HuH-7.5 (cell line): ENCODE data around the gene TTYH1.
A peak's percentile ranks its signal among the peaks of the same experiment; 100 is the strongest.
"Not testable (repeated sequence)": the region's sequence is repeated elsewhere in the genome, so short reads cannot be mapped to it uniquely, and the experiment has no call there.

ENCODE experiments used
- DNase-seq: peaks from one replicate; pipeline ENCODE4 v3.0.0; 2011; ENCODE audit warnings: low spot score

TTYH1 gene

GRCh38 chr19:54461210-54461609 lies 45.9 kb downstream of the TTYH1 start:
- DNase-seq = no peak

GRCh38 chr19:54461613-54462012 lies 46.3 kb downstream of the TTYH1 start:
- no peak for DNase-seq

GRCh38 chr19:54462047-54462654 lies 46.9 kb downstream of the TTYH1 start:
- no peak for DNase-seq

- no peak for DNase-seq
Observed at GRCh38 chr19:54462655-54463530, 47.6 kb downstream of the TTYH1 start.

GRCh38 chr19:54463531-54464043 lies 48.3 kb downstream of the TTYH1 start, which contains the start of gene LENG9:
TSS of gene LENG9 (minus strand) at chr19:54463778. CDS start at chr19:54463526, 252 bp downstream.
- DNase-seq = no peak

- peak; percentile 88 for DNase-seq
Observed at GRCh38 chr19:54464044-54464629, 48.9 kb downstream of the TTYH1 start.

- peak; percentile 98 for DNase-seq
Observed at GRCh38 chr19:54464630-54465425, 49.6 kb downstream of the TTYH1 start.

GRCh38 chr19:54465426-54466109 lies 50.3 kb downstream of the TTYH1 start:
- no peak for DNase-seq

GRCh38 chr19:54466110-54466480 lies 50.8 kb downstream of the TTYH1 start:
- DNase-seq = not testable (repeated sequence)

GRCh38 chr19:54469496-54469934 lies 54.3 kb downstream of the TTYH1 start:
- no peak for DNase-seq

GRCh38 chr19:54470276-54470887 lies 55.1 kb downstream of the TTYH1 start:
- no peak for DNase-seq

- no peak for DNase-seq
Observed at GRCh38 chr19:54470991-54471782, 55.9 kb downstream of the TTYH1 start.

- no peak for DNase-seq
Observed at GRCh38 chr19:54473071-54473891, 58.0 kb downstream of the TTYH1 start, which contains the start of gene CDC42EP5. TSS of gene CDC42EP5 (minus strand) at chr19:54473296. CDS start at chr19:54465547, 7,749 bp downstream.

- no peak for DNase-seq
Observed at GRCh38 chr19:54473892-54474372, 58.7 kb downstream of the TTYH1 start.

GRCh38 chr19:54475706-54476105 lies 60.4 kb downstream of the TTYH1 start:
- DNase-seq = no peak

GRCh38 chr19:54477650-54478049 lies 62.4 kb downstream of the TTYH1 start:
- no peak for DNase-seq

- no peak for DNase-seq
Observed at GRCh38 chr19:54478677-54479266, 63.5 kb downstream of the TTYH1 start.

GRCh38 chr19:54480051-54480450 lies 64.8 kb downstream of the TTYH1 start:
- no peak for DNase-seq
